Cardiac fibroblast (primary cell): Measurements from ENCODE around the gene DDX46.
"Not testable (repeated sequence)": the region's sequence is repeated elsewhere in the genome, so short reads cannot be mapped to it uniquely, and the experiment has no call there.

Experiments
- DNase-seq, 2 donors: peaks; one replicate each; pipeline versions ENCODE4 v3.0.0 to v3.0.0-alpha.2; 2010; ENCODE audit warnings: low read depth in 2 of 2
- H3K4me3 ChIP-seq, 2 donors: replicated peaks in 1 of 2; 1 replicate in 1 of 2; 2 replicates in 1 of 2; pipeline ENCODE4 v1.5.1; 2011; ENCODE audit warnings: low read depth in 2 of 2, low read length in 2 of 2, mild to moderate bottlenecking in 2 of 2, moderate library complexity in 1 of 2
- TF ChIP-seq, protein P1 (sequence below): IDR thresholded peaks from one replicate; pipeline ENCODE4 v1.5.1; 2011; ENCODE audit warnings: low read depth, mild to moderate bottlenecking, low read length, inconsistent platforms

DDX46 gene, protein sequence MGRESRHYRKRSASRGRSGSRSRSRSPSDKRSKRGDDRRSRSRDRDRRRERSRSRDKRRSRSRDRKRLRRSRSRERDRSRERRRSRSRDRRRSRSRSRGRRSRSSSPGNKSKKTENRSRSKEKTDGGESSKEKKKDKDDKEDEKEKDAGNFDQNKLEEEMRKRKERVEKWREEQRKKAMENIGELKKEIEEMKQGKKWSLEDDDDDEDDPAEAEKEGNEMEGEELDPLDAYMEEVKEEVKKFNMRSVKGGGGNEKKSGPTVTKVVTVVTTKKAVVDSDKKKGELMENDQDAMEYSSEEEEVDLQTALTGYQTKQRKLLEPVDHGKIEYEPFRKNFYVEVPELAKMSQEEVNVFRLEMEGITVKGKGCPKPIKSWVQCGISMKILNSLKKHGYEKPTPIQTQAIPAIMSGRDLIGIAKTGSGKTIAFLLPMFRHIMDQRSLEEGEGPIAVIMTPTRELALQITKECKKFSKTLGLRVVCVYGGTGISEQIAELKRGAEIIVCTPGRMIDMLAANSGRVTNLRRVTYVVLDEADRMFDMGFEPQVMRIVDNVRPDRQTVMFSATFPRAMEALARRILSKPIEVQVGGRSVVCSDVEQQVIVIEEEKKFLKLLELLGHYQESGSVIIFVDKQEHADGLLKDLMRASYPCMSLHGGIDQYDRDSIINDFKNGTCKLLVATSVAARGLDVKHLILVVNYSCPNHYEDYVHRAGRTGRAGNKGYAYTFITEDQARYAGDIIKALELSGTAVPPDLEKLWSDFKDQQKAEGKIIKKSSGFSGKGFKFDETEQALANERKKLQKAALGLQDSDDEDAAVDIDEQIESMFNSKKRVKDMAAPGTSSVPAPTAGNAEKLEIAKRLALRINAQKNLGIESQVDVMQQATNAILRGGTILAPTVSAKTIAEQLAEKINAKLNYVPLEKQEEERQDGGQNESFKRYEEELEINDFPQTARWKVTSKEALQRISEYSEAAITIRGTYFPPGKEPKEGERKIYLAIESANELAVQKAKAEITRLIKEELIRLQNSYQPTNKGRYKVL

DNA sequence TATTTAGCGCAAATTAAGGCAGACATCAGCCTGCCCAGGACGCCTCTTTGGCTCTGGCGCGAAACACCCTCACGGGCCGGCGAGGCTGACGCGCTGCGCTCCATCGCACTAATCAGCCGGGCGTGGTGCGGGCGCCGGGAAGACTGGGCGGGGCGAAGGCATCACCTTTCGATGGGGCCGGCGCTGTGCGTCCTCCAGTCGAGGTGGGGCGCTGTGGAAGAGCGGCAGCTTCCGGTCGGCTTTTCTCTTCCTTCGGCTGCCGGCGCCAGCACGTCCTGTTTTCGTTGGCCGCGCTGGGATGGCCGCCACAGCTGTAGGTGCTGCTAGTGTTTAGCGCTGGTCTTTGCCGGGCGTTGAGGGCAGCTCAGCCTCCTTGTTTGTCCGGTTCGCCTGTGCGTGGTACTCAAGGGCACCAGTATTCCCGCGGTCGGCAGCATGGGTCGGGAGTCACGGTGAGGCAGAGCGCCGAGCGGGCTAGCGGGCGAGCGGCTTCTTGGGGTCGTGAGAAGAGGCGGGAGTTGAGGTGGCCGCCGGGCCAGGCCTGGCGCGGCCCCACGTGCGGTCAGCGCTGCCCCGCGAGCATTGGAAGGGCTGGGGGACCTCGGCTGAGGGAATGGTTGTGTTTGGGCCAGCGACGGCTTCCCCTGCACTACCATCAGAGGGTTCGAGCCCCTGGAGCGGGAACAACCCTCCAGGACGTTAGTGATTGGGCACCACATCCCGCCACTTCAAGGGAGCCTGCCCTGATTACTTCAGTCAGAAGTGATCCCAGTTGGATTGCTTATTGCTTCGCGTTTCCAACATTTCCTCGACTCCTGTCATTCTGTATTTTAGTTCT, at the start of gene DDX46:
TSS of gene DDX46 (plus strand) at position 276 of the 838 bp plus-strand sequence. CDS start at position 436, 160 bp downstream.
- peak; percentile 93 to 94 for DNase-seq
- TF ChIP-seq, protein P1, sequence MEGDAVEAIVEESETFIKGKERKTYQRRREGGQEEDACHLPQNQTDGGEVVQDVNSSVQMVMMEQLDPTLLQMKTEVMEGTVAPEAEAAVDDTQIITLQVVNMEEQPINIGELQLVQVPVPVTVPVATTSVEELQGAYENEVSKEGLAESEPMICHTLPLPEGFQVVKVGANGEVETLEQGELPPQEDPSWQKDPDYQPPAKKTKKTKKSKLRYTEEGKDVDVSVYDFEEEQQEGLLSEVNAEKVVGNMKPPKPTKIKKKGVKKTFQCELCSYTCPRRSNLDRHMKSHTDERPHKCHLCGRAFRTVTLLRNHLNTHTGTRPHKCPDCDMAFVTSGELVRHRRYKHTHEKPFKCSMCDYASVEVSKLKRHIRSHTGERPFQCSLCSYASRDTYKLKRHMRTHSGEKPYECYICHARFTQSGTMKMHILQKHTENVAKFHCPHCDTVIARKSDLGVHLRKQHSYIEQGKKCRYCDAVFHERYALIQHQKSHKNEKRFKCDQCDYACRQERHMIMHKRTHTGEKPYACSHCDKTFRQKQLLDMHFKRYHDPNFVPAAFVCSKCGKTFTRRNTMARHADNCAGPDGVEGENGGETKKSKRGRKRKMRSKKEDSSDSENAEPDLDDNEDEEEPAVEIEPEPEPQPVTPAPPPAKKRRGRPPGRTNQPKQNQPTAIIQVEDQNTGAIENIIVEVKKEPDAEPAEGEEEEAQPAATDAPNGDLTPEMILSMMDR = peak; percentile 67
- peak within 1 kb of the TSS; percentile 87 to 99 for H3K4me3 ChIP-seq

DNA sequence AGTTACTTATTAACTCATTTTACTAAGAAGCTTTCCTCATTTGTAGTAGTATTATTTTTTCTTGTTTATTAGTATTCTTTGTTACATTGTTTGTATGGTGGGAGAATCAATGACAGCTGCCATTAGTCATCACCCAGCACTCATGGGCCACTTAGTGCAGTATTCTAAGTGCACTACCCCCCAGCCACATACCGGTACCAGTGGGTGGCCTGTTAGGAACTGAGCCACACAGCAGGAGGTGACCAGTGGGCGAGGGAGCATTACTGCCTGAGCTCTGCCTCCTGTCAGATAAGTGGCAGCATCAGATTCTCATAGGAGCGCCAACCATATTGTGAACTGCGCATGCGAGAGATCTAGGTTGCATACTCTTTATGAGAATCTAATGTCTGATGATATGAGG, 44.5 kb upstream of the DDX46 start:
- no peak for DNase-seq
- TF ChIP-seq, protein P1 = no peak

DNA sequence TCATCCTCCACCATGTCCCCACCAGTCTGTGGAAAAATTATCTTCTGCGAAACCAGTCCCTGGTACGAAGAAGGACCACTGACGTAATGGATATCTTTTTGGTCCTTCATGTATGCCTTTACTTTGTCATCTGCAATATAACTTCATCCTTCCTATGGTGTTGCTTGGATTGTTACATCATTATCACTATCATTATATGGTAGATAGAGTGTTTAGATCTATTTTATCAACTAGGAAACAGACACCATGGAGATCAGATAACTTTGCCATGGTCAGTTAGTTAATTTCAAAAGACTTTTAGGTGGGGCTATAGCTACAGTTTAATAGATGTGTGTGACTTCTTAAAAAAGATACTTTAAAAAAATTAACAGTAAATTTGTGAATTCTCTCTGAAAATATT, 44.0 kb upstream of the DDX46 start:
- DNase-seq = no peak
- TF ChIP-seq, protein P1 = no peak
- H3K4me3 ChIP-seq = no peak overlapping the region

More for the DNA sequence above, 44.5 kb upstream of the DDX46 start:
- H3K4me3 ChIP-seq = no peak overlapping the region

DNA sequence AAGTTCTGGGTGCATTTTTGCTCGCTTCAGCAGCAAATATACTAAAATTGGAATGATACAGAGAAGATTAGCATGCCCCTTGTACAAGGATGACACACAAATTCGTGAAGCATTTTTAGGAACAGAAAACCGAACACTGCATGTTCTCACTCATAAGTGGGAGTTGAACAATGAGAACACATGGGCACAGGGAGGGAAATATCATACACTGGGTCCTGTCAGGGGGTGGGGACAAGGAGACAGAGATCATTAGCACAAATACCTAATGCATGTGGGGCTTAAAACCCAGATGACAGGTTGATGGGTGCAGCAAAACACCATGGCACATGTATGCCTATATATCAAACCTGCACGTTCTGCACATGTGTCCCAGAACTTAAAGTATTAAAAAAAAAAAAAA, 43.1 kb upstream of the DDX46 start:
- not testable (repeated sequence) for H3K4me3 ChIP-seq, DNase-seq

DNA sequence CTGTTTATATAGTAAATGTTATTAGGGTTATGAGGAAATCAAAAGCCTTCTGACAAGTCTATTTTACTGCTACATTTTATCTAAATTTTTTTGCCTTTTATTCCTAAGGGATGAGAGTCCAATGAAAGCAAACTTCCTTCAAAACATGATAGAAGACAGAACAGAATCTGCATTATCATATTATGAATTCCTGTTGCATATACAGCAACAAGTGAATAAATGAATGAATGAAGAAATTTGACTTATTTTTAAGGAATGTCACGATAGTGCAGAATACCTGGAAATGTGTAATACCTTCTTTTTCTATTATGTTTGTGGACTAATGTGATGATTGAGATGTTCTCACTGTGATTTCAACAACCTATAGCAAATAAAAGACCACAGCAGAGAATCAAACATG, 33.7 kb upstream of the DDX46 start:
- TF ChIP-seq, protein P1 = no peak
- H3K4me3 ChIP-seq = no peak overlapping the region
- DNase-seq = no peak

DNA sequence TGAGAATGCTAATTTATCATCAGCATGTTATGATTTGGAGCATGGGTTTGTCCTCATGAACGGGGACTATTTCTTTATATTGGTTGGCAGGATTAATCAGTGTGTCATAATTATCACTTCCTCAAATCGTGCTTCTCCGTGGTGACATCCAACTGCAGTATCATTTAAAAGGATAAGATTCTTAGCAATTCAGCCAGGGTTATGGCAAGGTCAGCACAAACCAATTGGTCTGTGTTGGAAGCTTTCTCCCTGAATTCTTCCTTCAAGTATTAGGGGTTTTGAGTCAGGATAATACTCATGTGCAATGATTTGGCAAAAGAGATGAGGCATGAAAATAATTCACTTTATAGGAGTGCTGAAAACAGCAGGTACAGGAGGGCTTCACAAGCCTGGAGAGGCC, 25.8 kb upstream of the DDX46 start:
- no peak for DNase-seq
- TF ChIP-seq, protein P1 = no peak
- H3K4me3 ChIP-seq = no peak overlapping the region
